Prostate gland (tissue), 2 donors: ENCODE data around the gene FOXB2. TPM values are rescaled to one million over a fixed set of nuclear protein-coding genes. Genes with fewer than 3 reads are reported as not detected.

Experiments used
- DNase-seq: peaks from one replicate; pipeline ENCODE4 v3.0.0-alpha.2; 2019; ENCODE audit warnings: low spot score
- H3K27ac ChIP-seq, 2 donors: fragments of 200-600 bp; sonication (generic); 2 replicates each; pipeline ENCODE4 v1.5.1; 2017 to 2019
- H3K27me3 ChIP-seq: fragments of 200-600 bp; sonication (generic); replicated peaks from 2 replicates; pipeline ENCODE4 v1.5.1; 2019; ENCODE audit not compliant: insufficient read depth
- H3K36me3 ChIP-seq, 2 donors: fragments of 200-600 bp; sonication (generic); 1 replicate in 1 of 2; 2 replicates in 1 of 2; pipeline versions ENCODE4 v1.5.1 to v1.8.1; 2017 to 2019
- H3K4me1 ChIP-seq: fragments of 200-600 bp; sonication (generic); replicated peaks from 2 replicates; pipeline ENCODE4 v1.5.1; 2019
- H3K4me3 ChIP-seq, 2 donors: fragments of 200-600 bp; sonication (generic); 2 replicates each; pipeline ENCODE4 v1.5.1; 2017 to 2019
- H3K9me3 ChIP-seq: fragments of 200-600 bp; sonication (generic); 2 replicates; pipeline ENCODE4 v1.5.1; 2017
- POLR2A ChIP-seq: fragments of 450-650 bp; IDR thresholded peaks from one replicate; pipeline ENCODE4 v1.6.1; 2016; ENCODE audit warnings: antibody characterized with exemption, mild to moderate bottlenecking
- POLR2AphosphoS5 ChIP-seq: sonication (generic); formaldehyde crosslinking; IDR thresholded peaks from one replicate; pipeline ENCODE4 v1.6.1; 2017; ENCODE audit warnings: antibody characterized with exemption
- WGBS: methylation state at CpG from one replicate; pipeline ENCODE4 v1.1.5; 2018; 5-methylcytosine and 5-hydroxymethylcytosine counted together
- intact Hi-C: fragments of 100-400 bp; cut with DNase I; formaldehyde crosslinking; loops from one replicate; pipeline ENCODE4 v1.14.2; 2022
- total RNA-seq, 2 donors: library from RNA; depleted of rRNA; stranded (reverse); fragments of >200 nt; gene quantifications; one replicate each; pipeline ENCODE4 v1.1.0, GENCODE V29; 2016
- TF ChIP-seq, protein P1 (sequence below), 4 experiments: fragments of 200-600 bp in 2 of 4; fragments of 450-650 bp in 2 of 4; sonication (generic) in 2 of 4; IDR thresholded peaks; 1 replicate in 3 of 4; 2 replicates in 1 of 4; pipeline ENCODE4 v1.5.1; 2016 to 2019; ENCODE audit warnings: antibody characterized with exemption in 4 of 4, mild to moderate bottlenecking in 2 of 4, moderate library complexity in 2 of 4

The FOXB2 gene
- total RNA-seq, 2 donors from 2014 or later, result not detected

DNA sequence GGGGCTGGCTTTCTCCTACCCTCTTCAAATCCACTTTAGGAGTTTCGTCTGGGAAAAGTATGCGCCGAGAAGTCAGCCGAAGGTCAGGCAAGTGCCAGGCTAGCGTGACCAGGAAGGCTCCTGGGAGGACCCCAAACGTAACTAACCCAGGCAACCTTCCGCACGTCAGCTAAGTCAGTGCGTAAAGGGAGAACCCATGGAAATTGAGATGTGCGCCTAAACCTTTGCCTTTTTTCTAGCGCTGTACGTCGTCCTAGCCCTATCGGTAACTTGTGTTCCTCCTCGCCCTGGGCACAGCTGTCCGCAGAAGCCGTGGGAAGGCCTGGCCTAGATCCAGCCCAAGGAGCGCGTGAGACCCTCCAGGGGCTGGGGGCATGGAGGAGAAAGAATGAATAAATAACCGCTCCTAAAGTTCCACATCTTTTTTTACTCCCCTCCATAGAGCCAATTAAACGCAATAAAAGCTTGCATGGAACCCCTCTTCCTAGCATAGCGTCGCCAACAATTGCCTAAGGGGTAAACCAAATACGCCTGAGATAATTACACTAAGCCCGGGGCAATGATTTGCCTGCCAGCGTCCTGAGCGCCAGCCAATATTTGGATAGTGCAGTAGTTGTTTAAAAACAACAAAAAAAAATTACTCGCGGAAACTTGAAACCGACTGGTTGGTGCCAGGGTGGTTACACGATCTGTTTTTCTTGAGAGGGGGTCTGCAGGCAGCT, 4.0 kb upstream of the FOXB2 start:
- no peak for DNase-seq
- H3K9me3 ChIP-seq, result no peaks in the 10 kb centered on the region
- no peak for TF ChIP-seq POLR2AphosphoS5
- TF ChIP-seq, protein P1, sequence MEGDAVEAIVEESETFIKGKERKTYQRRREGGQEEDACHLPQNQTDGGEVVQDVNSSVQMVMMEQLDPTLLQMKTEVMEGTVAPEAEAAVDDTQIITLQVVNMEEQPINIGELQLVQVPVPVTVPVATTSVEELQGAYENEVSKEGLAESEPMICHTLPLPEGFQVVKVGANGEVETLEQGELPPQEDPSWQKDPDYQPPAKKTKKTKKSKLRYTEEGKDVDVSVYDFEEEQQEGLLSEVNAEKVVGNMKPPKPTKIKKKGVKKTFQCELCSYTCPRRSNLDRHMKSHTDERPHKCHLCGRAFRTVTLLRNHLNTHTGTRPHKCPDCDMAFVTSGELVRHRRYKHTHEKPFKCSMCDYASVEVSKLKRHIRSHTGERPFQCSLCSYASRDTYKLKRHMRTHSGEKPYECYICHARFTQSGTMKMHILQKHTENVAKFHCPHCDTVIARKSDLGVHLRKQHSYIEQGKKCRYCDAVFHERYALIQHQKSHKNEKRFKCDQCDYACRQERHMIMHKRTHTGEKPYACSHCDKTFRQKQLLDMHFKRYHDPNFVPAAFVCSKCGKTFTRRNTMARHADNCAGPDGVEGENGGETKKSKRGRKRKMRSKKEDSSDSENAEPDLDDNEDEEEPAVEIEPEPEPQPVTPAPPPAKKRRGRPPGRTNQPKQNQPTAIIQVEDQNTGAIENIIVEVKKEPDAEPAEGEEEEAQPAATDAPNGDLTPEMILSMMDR (IDR thresholded peaks at IDR 0.05), result no peak
- no peak overlapping the region for H3K27ac ChIP-seq
- peaks cover 8% of the 10 kb centered on the region for H3K4me1 ChIP-seq
- H3K27me3 ChIP-seq, result peaks cover 84% of the 10 kb centered on the region
- 4% methylated on average over 31 of the region's 31 CpGs for WGBS
- no peak overlapping the region for H3K4me3 ChIP-seq
- no peaks in the 10 kb centered on the region for H3K36me3 ChIP-seq
- intact Hi-C loops, result no loop called here

DNA sequence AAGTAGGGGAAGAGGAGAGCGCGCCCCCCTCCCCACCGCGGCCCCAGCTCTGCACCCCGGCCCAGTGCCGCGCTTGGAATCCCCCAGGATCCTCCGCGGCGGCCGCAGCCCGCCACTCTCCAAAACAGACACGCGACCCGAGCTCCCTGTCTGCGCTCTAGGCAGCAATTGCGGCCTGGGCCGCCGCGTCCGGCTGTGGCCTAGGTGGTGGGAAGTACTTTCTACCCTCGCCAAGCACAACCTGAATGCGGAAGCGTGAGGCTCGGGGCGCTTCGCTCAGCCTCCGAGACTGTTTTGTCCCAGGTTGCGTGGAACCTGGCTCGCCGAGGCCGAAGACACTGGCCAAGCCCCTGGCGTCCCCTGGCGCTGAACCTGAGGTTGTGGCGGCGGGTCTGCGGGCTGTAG, 3.3 kb upstream of the FOXB2 start:
- DNase-seq, result no peak
- Histone ChIP-seq H3K27ac (no peak overlapping the region), H3K9me3 (no peaks in the 10 kb centered on the region), H3K36me3 (no peaks in the 10 kb centered on the region), H3K4me3 (no peak overlapping the region), H3K4me1 (peaks cover 8% of the 10 kb centered on the region), H3K27me3 (peaks cover 84% of the 10 kb centered on the region)
- intact Hi-C loops, result no loop called here
- TF ChIP-seq POLR2A (no peak), POLR2AphosphoS5 (no peak)
- TF ChIP-seq, protein P1 (IDR thresholded peaks at IDR 0.05), result no peak
- 2% methylated on average over 20 of the region's 37 CpGs for WGBS

DNA sequence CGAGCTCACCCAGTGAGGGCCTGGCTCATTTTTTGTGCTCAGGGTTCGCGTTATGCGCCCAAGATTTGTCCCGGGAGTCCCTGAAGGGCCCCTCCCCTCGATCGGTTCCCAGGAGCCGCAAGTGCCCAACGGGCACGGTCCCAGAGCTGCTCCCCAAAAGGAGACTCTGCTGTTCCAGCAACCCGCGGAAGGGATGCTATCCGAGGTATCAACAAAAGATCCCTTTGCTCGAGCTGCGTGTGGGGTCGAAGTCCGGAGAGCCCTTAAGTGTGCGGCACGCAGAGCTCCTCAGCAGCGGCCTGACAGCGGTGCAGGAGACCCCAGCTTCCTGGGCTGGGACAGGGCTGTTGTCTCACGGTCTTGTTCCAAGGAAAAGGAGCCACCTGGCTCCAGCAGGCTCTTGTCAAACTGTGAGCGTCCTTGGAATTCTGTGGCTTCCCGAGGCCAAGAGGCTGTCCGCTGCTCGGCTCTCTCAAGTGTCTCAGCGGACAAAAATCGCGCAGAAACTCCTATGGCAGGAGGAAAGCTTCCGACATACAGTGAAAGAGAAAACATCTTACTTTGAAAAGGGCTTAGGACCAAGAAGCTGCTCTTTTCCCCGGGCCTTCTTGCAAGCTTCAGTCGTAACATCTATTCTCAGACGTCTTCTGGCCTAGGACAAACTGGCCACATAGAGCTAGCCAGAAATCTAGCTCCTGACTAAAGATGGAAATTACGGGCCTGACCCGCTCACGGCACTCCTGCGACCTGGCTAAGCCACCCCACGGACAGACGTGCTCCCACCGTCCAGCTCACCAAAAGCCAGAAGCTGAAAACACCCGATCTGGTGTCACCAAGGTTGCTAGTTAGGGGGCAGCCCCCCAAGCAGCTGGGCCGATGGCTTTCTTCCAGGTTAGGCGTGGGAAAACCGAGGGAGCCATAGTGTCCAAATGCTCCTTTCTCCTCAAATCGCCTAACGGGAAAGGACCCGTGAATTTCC, 2.6 kb upstream of the FOXB2 start:
- intact Hi-C loops, result no loop called here
- H3K27ac ChIP-seq, result no peak overlapping the region
- WGBS, result 12% methylated on average over 45 of the region's 47 CpGs
- TF ChIP-seq, protein P1 (IDR thresholded peaks at IDR 0.05), result no peak
- TF ChIP-seq POLR2A (no peak), POLR2AphosphoS5 (no peak)
- DNase-seq, result no peak
- H3K9me3 ChIP-seq, result no peaks in the 10 kb centered on the region
- H3K4me3 ChIP-seq, result no peak overlapping the region
- no peaks in the 10 kb centered on the region for H3K36me3 ChIP-seq
- H3K4me1 ChIP-seq, result peaks cover 8% of the 10 kb centered on the region
- H3K27me3 ChIP-seq, result peaks cover 84% of the 10 kb centered on the region

DNA sequence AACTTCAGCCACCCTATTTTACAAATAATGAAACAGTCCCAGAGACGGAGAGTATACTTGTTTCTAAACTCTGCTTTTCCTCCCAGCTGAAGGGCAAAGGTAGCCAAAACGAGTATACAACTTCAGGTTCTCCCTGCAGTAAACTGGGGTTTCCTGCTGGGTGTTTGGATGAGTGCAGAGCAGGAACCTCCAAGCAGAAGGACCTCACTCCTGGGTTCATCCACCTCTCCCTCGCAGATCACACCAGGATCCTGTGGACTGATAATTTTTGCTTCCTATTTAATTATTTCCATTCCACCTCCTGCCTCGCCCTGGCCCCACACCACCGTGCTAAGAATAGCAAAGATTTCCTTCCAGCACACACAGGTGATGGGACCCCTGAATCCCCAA, 2.0 kb upstream of the FOXB2 start:
- Histone ChIP-seq H3K4me3 (no peak overlapping the region), H3K27ac (no peak overlapping the region), H3K9me3 (no peaks in the 10 kb centered on the region), H3K27me3 (peaks cover 84% of the 10 kb centered on the region), H3K36me3 (no peaks in the 10 kb centered on the region), H3K4me1 (peaks cover 6% of the 10 kb centered on the region)
- TF ChIP-seq POLR2A, result no peak
- no peak for TF ChIP-seq POLR2AphosphoS5
- TF ChIP-seq, protein P1 (IDR thresholded peaks at IDR 0.05), result no peak
- no peak for DNase-seq
- WGBS, result 19% methylated on average over 5 of the region's 5 CpGs
- intact Hi-C loops, result no loop called here
